Measurements from ENCODE around the gene TSEN54. TPM values are rescaled to one million over a fixed set of nuclear protein-coding genes. Genes with fewer than 3 reads are reported as not detected.

Gene TSEN54
- total RNA-seq, 2 experiments from 2014 or later, result 92.0 to 97.7 TPM

DNA sequence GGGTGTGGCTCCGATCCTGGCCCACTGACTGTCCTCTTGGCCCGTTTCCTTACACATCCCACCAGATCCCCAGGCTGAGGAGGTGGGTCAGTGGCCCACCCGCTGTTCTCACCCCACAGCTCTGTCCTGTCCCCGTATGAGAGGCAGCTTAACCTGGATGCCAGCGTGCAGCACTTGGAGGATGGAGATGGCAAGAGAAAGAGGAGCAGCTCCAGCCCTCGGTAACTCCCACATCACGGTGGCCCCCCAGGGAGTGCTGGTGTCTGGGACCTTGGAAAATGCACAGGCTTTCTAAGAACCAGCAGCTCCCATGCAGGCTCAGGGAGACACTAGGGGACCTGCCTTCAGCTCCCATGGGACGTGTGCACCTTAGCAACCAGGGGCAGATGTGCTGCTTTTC, 5.0 kb downstream of the TSEN54 start:
- CTCF ChIA-PET, result interaction anchor here (1.2 kb wide), 1 partner anchor 112 kb away, joined by 3 read pairs; the partner anchor contains the start of gene SMIM5
- Mint-ChIP-seq H3K4me1 (peaks cover 31% of the 10 kb centered on the region), H3K27me3 (peaks cover under 1% of the 10 kb centered on the region), H3K9me3 (ENCODE audit: low read depth) (no peaks in the 10 kb centered on the region), H3K36me3 (peaks cover 24% of the 10 kb centered on the region), H3K27ac (no peak overlapping the region), H3K4me3 (no peak overlapping the region)
- ATAC-seq (no peak), DNase-seq (no peak)

GRCh38 chr17:75521951-75522727, 5.8 kb downstream of the TSEN54 start:
- ATAC-seq (no peak), DNase-seq (no peak)
- no peak overlapping the region for H3K4me3 Mint-ChIP-seq
- CTCF ChIA-PET, result interaction anchor here (0.9 to 1.2 kb wide), 3 partner anchors 12 to 111 kb away, joined by 3 to 4 read pairs (median 3); partner anchors contain the start of gene SMIM5
- H3K9me3 Mint-ChIP-seq (ENCODE audit: low read depth), result no peaks in the 10 kb centered on the region
- H3K27me3 Mint-ChIP-seq, result peaks cover 6% of the 10 kb centered on the region
- no peak overlapping the region for H3K27ac Mint-ChIP-seq
- peaks cover 24% of the 10 kb centered on the region for H3K36me3 Mint-ChIP-seq
- H3K4me1 Mint-ChIP-seq, result peaks cover 39% of the 10 kb centered on the region

DNA sequence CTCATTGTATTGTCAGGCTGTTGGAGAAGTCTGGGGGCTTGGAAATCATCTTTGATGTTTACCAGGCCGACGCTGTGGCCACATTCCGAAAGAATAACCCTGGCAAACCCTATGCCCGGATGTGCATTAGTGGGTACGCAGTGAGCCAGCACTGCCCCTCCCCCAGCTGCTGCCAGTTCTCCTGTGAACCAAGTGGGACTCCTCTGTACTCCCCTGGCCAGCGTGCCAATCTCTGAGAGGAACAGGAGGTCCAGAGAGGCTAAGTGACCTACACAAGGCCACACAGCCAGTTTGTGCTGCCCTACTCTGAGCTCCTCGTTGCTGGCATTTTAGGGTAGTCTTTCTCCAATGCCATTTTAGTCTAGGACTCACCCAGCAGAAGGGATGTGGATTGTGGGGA, 7.3 kb downstream of the TSEN54 start:
- peaks cover 20% of the 10 kb centered on the region for H3K36me3 Mint-ChIP-seq
- CTCF ChIA-PET, result interaction anchor here (0.6 to 2.4 kb wide), 4 partner anchors 11 to 367 kb away, joined by 3 to 9 read pairs (median 4); partner anchors contain the start of gene SMIM5
- H3K27ac Mint-ChIP-seq, result no peak overlapping the region
- peaks cover 27% of the 10 kb centered on the region for H3K4me1 Mint-ChIP-seq
- no peak overlapping the region for H3K4me3 Mint-ChIP-seq
- H3K27me3 Mint-ChIP-seq, result peaks cover 6% of the 10 kb centered on the region
- DNase-seq (no peak), ATAC-seq (no peak)
- H3K9me3 Mint-ChIP-seq (ENCODE audit: low read depth), result no peaks in the 10 kb centered on the region

GRCh38 chr17:75524269-75524969, 8.1 kb downstream of the TSEN54 start:
- peaks cover 19% of the 10 kb centered on the region for H3K4me1 Mint-ChIP-seq
- no peak for DNase-seq
- peaks cover 16% of the 10 kb centered on the region for H3K36me3 Mint-ChIP-seq
- no peaks in the 10 kb centered on the region for H3K9me3 Mint-ChIP-seq (ENCODE audit: low read depth)
- no peak overlapping the region for H3K27ac Mint-ChIP-seq
- no peak for ATAC-seq
- peak overlapping the region; percentile 30 for H3K4me3 Mint-ChIP-seq
- peaks cover 6% of the 10 kb centered on the region for H3K27me3 Mint-ChIP-seq
- CTCF ChIA-PET, result interaction anchor here (1.3 to 2.4 kb wide), 7 partner anchors 8 to 225 kb away, joined by 3 to 16 read pairs (median 4); partner anchors contain the start of genes SMIM5 and TSEN54

GRCh38 chr17:75524970-75525805, 8.9 kb downstream of the TSEN54 start, which contains the start of gene LLGL2:
Gene LLGL2, plus strand, starts transcription at chr17:75525697. Its CDS starts 17,730 bp downstream, at chr17:75543427.
- CTCF ChIA-PET, result interaction anchor here (0.8 to 2.4 kb wide), 7 partner anchors 9 to 224 kb away, joined by 3 to 16 read pairs (median 3); partner anchors contain the start of gene TSEN54
- peak; percentile 94 for ATAC-seq
- Mint-ChIP-seq H3K27ac (no peak within 1 kb of the TSS), H3K36me3 (peaks cover 12% of the 10 kb centered on the region), H3K4me3 (peak within 1 kb of the TSS; percentile 70), H3K4me1 (peaks cover 16% of the 10 kb centered on the region), H3K27me3 (peaks cover 6% of the 10 kb centered on the region), H3K9me3 (ENCODE audit: low read depth) (no peaks in the 10 kb centered on the region)
- peak; percentile 85 for DNase-seq

- peaks cover 16% of the 10 kb centered on the region for H3K4me1 Mint-ChIP-seq
- no peak for ATAC-seq
- peak overlapping the region; percentile 70 for H3K4me3 Mint-ChIP-seq
- DNase-seq, result no peak
- no peak overlapping the region for H3K27ac Mint-ChIP-seq
- no peaks in the 10 kb centered on the region for H3K9me3 Mint-ChIP-seq (ENCODE audit: low read depth)
- peaks cover 6% of the 10 kb centered on the region for H3K27me3 Mint-ChIP-seq
- CTCF ChIA-PET, result interaction anchor here (0.8 to 2.4 kb wide), 10 partner anchors 9 to 225 kb away, joined by 3 to 17 read pairs (median 4); partner anchors contain the start of gene TSEN54
- peaks cover 12% of the 10 kb centered on the region for H3K36me3 Mint-ChIP-seq
These were observed 9.7 kb downstream of the TSEN54 start for GRCh38 chr17:75525806-75526554.

GRCh38 chr17:75526555-75527270, 10.4 kb downstream of the TSEN54 start:
- no peaks in the 10 kb centered on the region for H3K9me3 Mint-ChIP-seq (ENCODE audit: low read depth)
- DNase-seq (no peak), ATAC-seq (no peak)
- no peak overlapping the region for H3K27ac Mint-ChIP-seq
- H3K4me1 Mint-ChIP-seq, result peaks cover 16% of the 10 kb centered on the region
- peaks cover 9% of the 10 kb centered on the region for H3K36me3 Mint-ChIP-seq
- CTCF ChIA-PET, result interaction anchor here (0.8 to 1.9 kb wide), 5 partner anchors 8 to 225 kb away, joined by 3 to 17 read pairs (median 4); partner anchors contain the start of gene TSEN54
- H3K27me3 Mint-ChIP-seq, result peaks cover 6% of the 10 kb centered on the region
- peak overlapping the region; percentile 70 for H3K4me3 Mint-ChIP-seq

DNA sequence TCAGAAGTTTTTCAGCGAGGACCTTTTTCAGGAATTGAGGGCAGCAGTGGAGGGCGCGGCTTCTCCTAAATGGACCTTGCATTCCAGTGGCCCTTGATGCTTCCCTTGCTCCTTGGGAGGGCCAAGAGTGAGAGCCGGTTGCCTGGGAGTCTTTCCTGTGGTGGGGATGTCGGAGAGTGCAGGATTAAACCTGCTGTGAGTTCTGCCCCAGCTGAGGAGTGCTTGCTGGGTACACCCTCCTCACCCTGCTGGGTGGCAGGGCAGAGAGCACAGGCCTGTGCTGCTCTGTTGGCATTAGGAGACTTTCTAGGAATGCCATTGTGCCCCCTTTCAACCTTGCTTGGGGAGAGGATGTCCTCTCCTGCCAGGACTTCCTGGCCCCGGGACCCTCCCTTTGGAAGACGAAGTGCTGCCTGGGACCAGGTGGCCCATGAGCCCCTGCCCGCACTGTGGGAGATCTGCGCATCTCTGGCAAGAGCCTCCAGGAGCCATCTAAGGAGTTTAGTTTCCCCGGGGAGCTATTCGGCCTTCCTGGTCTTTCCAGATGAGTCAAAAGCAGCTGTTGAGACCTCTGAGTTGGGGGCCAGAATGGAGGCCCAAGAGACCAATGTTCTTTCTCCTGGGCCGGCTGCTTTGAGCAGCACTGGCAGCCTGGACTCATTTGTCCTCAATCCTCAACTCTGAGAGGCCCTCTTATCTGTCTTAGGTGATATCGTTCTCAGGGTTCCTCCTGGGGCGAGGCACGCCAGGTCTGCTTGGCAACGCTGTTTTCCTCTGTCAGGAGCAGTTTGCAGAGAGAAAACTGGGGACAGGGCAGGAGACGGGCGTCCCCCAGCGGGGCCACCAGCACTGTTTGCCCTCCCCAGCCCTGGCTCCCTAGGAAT, 14.8 kb downstream of the TSEN54 start:
- Mint-ChIP-seq H3K4me3 (no peak overlapping the region), H3K36me3 (no peaks in the 10 kb centered on the region), H3K27ac (no peak overlapping the region), H3K4me1 (peaks cover 38% of the 10 kb centered on the region), H3K9me3 (ENCODE audit: low read depth) (no peaks in the 10 kb centered on the region), H3K27me3 (peaks cover 6% of the 10 kb centered on the region)
- ATAC-seq (no peak), DNase-seq (no peak)
- CTCF ChIA-PET, result no interaction called here

DNA sequence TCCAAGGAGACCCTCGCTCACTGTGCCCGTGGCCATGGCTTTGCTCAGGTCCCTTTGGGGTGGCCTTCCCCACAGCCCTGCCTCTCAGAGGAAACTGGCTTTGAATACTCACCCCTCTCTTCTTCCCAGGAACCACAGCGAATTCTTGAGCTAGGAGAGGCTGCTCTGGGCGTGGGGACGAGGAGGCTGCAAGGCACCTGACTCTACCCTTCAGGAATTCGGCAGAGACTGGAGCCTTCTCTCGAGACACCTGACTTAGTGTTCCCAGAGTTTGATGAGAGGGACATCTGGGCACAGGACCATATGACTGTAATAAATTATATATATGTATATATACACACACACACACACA, 15.4 kb downstream of the TSEN54 start:
- H3K27me3 Mint-ChIP-seq, result peaks cover under 1% of the 10 kb centered on the region
- H3K9me3 Mint-ChIP-seq (ENCODE audit: low read depth), result no peaks in the 10 kb centered on the region
- H3K4me1 Mint-ChIP-seq, result peaks cover 35% of the 10 kb centered on the region

GRCh38 chr17:75535119-75535537, 18.8 kb downstream of the TSEN54 start:
- H3K36me3 Mint-ChIP-seq, result no peaks in the 10 kb centered on the region
- H3K4me1 Mint-ChIP-seq, result peaks cover 30% of the 10 kb centered on the region
- ATAC-seq (peak; percentile 98), DNase-seq (peak; percentile 93)
- H3K4me3 Mint-ChIP-seq, result peak overlapping the region; percentile 27
- H3K27me3 Mint-ChIP-seq, result no peaks in the 10 kb centered on the region
- peak overlapping the region; percentile 88 for H3K27ac Mint-ChIP-seq
- CTCF ChIA-PET, result interaction anchor here (0.7 to 3.3 kb wide), 12 partner anchors 10 to 265 kb away, joined by 3 to 27 read pairs (median 4); partner anchors contain the start of genes LLGL2, RECQL5, SAP30BP and TMEM94
- no peaks in the 10 kb centered on the region for H3K9me3 Mint-ChIP-seq (ENCODE audit: low read depth)

More for the DNA sequence above, 15.4 kb downstream of the TSEN54 start:
- DNase-seq, result no peak
- no peak overlapping the region for H3K4me3 Mint-ChIP-seq
- CTCF ChIA-PET, result no interaction called here
- H3K27ac Mint-ChIP-seq, result no peak overlapping the region
- no peak for ATAC-seq
- no peaks in the 10 kb centered on the region for H3K36me3 Mint-ChIP-seq

- CTCF ChIA-PET, result interaction anchor here (1.0 to 3.3 kb wide), 6 partner anchors 11 to 131 kb away, joined by 4 to 27 read pairs (median 4); partner anchors contain the start of genes LLGL2, RECQL5, SAP30BP and TMEM94
- Mint-ChIP-seq H3K36me3 (no peaks in the 10 kb centered on the region), H3K4me1 (peaks cover 30% of the 10 kb centered on the region), H3K27me3 (no peaks in the 10 kb centered on the region), H3K27ac (peak overlapping the region; percentile 88), H3K4me3 (no peak overlapping the region), H3K9me3 (ENCODE audit: low read depth) (no peaks in the 10 kb centered on the region)
- no peak for ATAC-seq
- no peak for DNase-seq
These were observed 19.5 kb downstream of the TSEN54 start for GRCh38 chr17:75535871-75536270.
